GM19240 (cell line): ENCODE results near the gene ARFGAP1.

Source experiments
- DNase-seq: peaks from one replicate; pipeline ENCODE4 v3.0.0; 2011; ENCODE audit warnings: low spot score; ENCODE audit not compliant: insufficient read length

Gene ARFGAP1

DNA sequence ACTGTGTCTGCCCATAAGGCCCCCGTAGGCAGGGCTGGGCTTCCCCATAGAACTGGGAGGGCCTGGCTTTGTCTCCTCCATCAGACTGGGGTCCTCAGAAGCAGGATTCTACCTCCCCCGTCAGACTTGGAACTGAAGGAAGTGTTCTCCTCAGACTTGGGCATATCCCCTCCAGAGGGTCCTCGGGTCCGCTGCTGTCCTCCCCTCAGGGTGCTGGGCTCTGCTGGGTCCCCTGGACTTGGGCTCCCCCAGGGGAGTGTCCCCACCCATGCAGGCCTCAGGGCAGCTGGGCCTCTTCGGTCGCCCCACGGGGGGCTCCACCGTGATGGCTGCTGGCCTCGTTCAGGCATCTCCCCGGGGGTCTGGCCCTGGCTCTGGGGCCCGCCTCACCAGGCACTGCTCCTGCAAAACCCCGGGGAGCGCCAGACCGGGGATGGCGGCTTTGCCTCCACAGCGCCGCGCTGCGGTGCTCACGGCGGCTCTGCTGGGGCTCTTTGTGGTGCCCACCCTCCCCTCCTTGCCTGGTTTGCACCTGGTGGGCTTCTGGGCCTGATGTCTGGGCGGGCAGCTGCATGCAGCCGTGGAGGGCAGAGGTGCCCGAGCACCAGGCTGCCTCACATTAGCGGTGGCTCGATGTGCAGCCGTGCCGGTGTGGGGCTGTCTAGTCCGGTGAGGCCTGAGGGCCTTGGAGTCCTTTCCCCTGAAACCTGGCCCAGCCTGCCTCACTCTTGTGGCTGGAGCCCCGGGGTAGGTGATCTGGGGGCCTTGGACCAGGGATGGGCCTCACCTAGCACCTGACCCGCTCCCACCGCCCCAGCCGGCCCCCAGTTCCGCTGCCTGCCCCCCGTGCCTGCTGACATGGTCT lies 34.3 kb downstream of the ARFGAP1 start:
- DNase-seq, result no peak

- DNase-seq, result no peak
Observed at GRCh38 chr20:63307538-63308217, 35.1 kb downstream of the ARFGAP1 start.

DNA sequence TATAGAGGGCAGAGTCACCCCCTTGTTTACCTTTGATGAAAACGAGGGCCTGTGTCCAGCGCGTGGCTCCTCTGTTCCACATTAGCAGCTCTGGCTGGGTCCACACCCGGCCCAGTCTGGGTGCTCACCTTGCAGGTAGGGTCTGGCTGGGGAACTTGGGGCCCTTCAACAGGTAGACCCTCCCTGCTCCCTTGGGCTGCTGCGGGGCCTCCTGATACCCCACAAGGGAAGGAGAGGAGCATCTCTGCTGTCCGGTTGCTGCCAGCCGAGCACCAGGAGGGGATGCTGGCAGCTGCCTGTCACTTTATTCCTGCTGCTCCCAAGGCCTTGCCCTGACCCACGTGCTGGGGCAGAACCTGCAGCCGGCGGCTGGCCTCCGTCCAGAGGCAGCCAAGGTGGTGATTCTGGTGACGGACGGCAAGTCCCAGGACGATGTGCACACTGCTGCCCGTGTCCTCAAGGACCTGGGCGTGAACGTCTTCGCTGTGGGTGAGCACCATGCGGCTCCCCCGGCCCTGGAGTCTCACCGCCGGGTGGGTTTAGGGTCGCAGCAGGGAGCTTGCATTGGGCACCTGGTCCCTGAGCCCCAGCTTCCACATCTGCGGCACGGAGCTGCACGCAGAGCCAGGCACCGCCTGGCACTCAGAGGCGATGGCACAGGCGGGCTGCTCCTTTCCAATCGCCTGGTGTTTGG lies 35.8 kb downstream of the ARFGAP1 start:
- no peak for DNase-seq

GRCh38 chr20:63309261-63310071 lies 36.9 kb downstream of the ARFGAP1 start:
- DNase-seq, result no peak

DNA sequence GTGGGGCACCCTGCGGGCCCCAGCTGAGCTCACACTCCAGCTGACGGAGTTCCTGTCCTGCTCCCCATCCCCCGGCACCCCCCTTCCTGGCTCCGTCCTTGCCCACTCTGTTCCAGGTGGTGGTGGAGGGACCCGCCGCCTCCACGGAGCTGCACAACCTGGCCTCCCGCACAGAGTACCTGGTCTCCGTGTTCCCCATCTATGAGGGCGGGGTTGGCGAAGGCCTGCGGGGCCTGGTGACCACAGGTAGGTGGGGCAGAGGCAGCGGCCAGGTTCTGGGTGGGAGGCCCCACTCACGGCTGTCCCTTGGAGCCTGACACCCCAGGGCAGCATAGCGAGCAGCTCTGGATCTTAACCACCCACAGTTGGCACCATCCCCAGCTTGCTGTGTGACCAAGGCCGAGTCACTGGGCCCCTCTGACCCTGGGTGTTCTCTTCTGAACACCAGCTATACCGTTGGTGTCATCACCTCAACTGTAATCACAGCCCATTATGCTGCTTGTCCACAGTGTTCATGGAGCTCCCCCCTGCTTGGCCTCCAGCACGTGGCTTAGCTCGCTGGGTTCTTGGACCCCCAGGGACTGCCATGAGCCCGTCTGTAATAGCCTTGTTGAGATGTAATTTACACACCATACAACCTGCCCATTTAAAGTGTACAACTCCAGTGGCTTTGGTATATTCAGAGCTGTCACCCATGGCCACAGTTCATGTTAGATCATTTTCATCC lies 37.8 kb downstream of the ARFGAP1 start:
- no peak for DNase-seq

DNA sequence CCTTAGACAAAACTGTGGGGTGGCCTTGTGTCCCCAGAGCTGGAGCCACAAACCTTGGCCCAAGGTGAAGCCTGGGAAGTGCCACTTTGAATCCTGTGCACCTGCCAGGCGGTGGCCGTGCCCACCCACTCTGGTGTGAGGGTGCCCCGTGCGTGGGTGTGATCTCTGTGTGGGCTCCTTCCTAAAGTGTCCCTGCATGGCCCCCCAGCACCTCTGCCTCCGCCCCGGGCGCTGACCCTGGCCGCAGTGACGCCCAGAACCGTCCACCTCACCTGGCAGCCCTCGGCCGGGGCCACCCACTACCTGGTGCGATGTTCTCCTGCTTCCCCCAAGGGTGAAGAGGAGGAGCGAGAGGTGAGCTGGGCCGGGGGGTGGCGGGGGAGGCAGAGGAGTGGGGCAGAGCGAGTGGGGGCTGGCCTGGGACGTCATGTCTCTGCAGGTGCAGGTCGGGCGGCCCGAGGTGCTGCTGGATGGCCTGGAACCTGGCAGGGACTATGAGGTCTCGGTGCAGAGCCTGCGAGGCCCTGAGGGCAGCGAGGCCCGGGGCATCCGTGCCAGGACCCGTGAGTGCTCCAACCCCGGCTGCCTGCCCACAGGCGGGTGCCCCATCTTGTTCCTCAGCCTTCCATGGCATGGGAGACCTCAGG lies 38.7 kb downstream of the ARFGAP1 start:
- DNase-seq, result no peak

DNA sequence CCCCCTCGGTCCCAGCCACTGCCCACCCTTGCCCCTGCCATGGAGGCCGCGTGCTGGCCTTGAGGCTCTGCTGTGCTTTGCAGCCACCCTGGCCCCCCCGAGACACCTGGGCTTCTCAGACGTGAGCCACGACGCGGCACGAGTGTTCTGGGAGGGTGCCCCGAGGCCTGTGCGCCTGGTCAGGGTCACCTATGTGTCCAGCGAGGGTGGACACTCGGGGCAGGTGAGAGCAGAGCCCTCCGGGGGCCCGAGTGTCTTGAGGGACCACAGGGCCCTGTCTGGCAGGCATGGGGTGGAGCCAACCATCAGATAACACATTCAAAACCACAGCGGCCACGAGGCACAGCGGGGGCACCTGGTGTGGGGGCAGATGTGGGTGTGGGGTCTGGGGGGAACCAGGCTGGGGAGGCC lies 39.2 kb downstream of the ARFGAP1 start:
- no peak for DNase-seq

DNA sequence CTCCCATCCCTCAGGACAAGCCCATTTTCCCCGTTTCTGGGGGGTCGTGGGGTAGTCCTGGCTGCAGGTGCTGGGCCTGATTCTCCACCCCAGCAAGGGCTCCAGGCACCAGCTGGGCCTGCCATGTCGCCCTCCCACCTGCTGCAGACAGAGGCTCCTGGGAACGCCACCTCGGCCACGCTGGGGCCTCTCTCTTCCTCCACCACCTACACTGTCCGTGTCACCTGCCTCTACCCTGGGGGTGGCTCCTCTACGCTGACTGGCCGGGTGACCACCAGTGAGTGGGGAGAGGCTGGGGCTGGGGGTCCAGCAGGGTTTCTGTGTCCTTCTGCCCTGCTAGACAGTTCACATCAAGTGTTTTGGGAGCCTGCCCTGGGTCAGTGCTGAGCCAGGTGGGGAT lies 39.7 kb downstream of the ARFGAP1 start:
- no peak for DNase-seq

- DNase-seq, result no peak
Observed at GRCh38 chr20:63312690-63313348, 40.2 kb downstream of the ARFGAP1 start.

GRCh38 chr20:63313349-63314014 lies 40.9 kb downstream of the ARFGAP1 start:
- DNase-seq, result no peak

GRCh38 chr20:63314015-63314471 lies 41.4 kb downstream of the ARFGAP1 start:
- no peak for DNase-seq

DNA sequence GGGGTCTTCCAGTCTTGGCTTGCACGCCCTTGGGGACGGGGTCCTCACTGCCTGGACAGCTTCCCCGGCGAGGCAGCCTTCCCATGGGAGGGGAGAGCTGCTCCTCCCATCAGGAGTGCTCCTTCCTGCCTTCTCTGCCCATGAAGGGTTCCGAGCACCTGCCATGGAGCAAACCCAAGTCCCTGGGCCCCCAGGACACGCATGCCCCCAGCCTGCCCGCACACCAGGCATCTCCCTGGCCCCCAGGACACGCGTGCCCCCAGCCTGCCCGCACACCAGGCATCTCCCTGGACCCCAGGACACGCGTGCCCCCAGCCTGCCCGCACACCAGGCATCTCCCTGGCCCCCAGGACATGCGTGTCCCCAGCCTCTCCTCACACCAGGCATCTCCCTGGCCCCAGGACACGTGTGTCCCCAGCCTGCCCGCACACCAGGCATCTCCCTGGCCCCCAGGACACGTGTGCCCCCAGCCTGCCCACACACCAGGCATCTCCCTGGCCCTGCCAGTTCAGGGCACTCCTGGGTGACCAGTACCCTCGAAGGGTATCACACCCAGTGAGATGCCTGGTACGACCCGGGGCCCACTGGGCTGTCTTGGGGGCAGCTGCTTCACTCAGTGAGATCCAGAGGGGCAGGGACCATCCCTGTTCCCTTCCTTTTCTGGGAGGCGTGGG lies 42.1 kb downstream of the ARFGAP1 start:
- no peak for DNase-seq

DNA sequence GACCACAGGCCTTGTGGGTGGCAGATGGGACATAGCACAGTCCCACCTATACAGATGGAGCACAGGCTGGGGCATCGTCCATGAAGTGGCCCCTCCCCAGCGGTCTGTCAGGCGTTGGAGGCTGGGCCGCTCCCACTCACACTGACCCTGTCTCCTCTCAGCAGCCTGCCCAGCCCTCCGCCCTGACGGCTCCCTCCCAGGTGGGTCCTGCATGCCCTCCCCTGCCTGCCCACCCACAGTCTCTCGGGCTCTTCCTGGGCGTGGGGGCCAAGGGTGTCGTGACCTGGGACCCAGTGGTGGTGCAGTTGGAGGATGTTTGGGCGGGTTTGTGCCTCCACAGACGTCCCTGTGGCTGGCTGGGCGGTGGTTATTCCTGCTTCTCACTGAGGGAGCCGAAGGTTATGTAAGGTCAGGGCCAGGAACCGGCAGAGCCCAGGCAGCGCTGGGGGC lies 42.7 kb downstream of the ARFGAP1 start:
- DNase-seq, result no peak

- DNase-seq, result no peak
Observed at GRCh38 chr20:63315731-63316491, 43.3 kb downstream of the ARFGAP1 start.

DNA sequence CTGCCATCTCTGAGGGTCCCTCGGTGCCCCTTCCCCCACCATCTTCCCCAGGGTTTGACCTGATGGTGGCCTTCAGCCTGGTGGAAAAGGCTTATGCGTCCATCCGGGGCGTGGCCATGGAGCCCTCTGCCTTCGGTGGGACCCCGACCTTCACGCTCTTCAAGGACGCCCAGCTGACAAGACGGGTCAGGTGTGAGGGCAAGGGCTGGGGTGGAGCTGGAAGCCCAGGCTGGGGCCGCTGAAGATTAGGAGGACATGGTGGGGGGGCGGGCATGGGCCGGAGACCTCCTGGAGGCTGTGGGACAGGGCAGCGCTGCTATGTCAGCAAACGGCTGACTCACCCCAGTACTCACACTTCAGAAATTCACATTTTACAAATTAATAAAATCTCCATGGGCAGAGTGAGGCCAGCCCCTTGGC lies 43.9 kb downstream of the ARFGAP1 start:
- no peak for DNase-seq

DNA sequence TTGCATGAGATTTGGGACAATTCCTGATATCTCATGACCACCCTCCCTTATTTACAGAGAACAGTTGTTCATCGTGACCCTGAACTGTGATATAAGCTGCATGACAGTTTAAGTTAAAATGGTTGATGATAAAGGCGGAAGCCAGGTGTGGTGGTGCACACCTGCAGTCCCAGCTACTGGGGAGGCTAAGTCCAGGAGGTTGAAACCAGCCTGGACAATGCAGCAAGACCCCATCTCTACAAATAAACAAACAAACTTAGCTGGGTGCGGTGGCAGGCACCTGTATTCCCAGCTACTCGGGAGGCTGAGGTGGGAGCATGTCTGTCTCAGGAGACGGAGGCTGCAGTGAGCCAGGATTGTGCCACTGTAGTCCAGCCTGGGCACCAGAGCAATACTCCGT lies 44.4 kb downstream of the ARFGAP1 start:
- no peak for DNase-seq

DNA sequence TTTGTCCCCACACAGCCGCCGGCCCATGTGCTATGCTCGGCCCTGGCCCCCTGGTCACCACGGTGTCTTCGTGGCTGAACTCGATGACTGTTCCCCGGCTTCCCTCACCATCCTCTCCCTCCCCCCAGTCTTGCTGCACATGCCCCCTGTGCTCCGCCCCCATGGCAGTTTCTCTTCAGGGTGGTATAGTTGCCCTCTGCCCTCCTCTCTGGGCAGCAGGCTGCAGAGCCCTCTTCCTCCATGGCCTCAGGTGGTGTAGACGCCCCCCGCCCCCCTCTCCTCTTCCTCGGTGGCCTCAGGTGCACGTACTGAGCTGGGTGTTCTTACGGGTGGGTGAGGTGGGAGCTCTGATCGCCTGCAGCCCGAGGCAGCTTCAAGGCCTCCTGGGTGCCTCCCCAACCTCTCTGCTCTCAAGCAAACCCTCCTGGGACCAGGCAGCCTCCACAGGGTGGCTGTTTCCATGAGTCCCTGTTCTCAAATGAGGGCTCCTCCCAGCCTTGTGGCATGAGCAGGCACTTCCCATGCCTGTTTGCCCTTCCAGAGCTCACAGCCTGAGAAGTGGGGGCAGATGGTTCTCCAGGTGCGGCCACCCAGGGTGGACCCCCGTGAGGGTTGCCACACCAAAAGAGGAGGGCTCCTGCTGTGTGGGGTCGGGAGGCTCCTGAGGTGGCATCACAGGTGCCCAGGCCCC lies 45.1 kb downstream of the ARFGAP1 start:
- DNase-seq, result no peak
